GM12801 (cell line): ENCODE data around the gene FBXL17.

Experiments used
- CTCF ChIP-seq: IDR thresholded peaks from one replicate; pipeline ENCODE4 v1.5.1; 2011; ENCODE audit warnings: control low read depth; ENCODE audit not compliant: insufficient read length; ENCODE audit errors: extremely low read depth

FBXL17 gene

GRCh38 chr5:107951309-107951708 is 430.6 kb downstream of the FBXL17 start:
- no peak for TF ChIP-seq CTCF

- no peak for TF ChIP-seq CTCF
These were observed 431.1 kb downstream of the FBXL17 start for GRCh38 chr5:107950776-107951175.

- no peak for TF ChIP-seq CTCF
These were observed 432.1 kb downstream of the FBXL17 start for GRCh38 chr5:107949688-107950341.

GRCh38 chr5:107948377-107948776 is 433.5 kb downstream of the FBXL17 start:
- TF ChIP-seq CTCF = no peak

- TF ChIP-seq CTCF = no peak
These were observed 436.8 kb downstream of the FBXL17 start for GRCh38 chr5:107945061-107945460.

- no peak for TF ChIP-seq CTCF
These were observed 438.0 kb downstream of the FBXL17 start for GRCh38 chr5:107943923-107944322.

GRCh38 chr5:107941036-107941435 is 440.9 kb downstream of the FBXL17 start:
- TF ChIP-seq CTCF = no peak
